ENCODE data around the gene RBM20.
"Not testable (repeated sequence)": the region's sequence is repeated elsewhere in the genome, so short reads cannot be mapped to it uniquely, and the experiment has no call there.

Gene RBM20

DNA sequence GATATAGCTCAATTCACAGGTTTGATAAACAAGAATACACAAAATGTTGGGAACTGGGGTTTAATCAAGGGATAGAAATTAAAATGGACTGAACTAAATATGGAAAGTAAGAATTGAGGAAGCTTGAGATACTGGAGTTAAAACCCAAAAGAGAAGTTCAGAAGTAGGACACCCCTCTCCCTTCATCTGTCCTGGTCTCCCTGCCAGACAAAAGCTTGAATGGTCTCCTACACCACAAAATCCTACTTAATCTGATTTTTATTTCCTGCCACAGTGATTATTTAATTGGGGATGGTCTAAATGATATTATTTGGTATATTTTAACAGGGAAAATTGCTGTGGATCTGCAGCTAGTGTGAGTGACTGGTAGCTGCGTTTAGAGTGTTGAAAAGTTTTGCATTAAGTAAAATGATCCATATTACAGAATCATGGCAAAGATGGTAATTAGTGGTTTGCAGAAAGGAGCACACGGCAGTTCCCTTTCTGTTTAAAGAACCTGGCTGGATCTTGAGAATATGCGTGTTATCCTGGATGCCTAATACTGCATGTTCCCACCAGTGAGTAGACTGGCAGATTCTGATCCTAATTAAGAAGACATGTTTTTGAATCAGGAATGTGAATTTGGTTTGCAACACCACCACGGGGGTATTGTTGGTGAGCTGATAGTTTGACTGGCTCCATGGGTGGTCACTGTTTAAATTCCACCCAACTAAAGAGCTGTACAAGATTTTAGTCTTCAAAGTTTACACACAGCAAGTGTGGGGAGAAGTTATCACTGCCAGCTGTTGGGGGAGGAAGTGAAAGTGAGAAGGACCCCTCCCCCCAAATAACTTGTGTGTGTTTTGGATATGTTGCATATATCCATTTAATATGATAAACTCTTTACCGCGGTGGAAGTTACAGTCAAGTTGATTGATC, 5.5 kb downstream of the RBM20 start:
- no peak for DNase-seq

DNA sequence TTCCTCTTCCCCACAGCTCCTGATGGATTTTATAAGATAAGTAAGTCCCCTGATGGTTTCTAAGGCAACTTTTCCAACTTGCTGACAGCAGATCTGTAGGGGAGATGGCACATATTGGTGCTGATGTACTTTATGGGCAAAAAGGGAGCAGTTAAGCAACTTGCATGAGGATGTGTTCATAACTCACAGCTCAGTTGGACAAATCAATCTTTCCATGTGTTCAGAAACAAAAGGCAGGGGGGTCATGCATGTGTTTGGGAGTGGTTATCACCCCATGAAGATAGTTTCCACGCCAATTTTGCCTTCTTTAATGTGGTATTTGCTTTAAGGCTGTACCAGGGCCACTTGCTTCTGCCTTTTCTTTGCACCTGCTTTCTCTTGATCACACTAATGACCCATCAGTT, 6.1 kb downstream of the RBM20 start:
- no peak for DNase-seq

DNA sequence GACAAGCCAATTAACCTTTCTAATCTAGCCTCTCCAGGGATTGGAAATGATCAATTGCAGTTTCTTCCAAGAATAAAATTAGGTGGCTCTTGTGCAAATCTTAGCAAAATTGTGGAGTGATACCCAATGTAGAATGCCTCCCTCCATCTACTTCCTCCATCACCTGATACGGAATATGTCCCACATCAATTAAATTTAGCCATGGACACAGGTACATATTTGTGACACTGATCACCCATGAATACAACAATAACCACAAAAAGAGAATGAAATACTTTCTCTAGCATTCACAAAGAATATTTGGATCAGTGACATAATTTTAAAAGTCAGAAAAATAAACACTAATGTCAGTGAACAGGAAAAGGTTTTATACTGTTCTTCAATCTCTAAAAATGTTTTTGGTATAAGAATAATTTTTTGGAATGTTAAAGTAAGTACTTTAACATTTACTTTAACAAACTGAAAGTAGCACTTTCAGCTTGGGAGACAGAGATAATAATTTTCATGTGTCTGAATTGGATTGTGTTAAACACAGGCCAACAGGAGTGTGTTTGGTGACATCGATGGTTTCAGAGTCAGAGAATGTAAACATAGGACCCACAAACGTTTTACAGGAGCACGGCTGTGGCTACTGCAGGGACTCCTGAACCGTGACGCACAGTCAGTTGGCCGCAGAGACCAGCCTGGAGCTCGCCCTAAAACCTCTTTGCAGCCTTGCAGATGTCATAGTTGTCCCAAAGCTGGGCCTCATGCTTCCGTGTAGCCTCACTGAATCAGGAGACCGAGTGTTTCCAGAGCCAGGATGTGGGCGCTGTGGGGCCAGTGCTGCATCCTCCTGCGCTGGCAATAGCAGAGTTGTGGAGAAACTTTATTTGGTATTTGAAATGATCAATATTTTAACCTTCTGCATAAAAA, 7.2 kb downstream of the RBM20 start:
- peak; percentile 37 for DNase-seq

DNA sequence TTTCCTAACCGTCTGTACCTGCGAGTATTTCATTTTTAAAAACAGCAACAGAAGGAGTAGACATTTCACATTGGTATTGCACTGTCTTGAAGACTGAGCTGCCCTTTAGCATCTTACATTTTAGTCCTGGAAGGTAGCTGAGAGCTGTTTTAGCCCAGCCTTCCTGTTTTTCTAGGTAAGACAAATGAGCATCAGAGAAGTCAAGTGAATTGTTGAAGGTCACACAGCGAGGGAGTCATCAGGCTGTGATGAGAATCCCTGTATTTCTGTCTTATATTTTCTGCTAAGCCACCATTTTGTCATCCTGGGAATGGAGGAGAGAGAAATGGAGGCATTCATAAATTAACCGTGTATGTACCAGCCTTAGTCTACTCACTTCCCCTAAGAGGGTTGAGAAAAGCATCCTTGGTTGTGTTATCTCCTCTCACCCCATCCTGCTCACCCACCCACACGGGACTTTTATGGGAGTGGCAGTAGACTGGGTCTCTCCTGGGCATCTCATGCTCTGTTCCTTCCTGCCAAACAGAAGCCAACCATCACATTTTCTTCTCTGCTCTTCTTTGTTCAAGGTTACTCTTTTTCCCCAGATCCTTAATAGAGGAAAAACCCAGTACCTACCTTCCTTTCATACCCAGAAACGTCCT, 8.5 kb downstream of the RBM20 start:
- no peak for DNase-seq

DNA sequence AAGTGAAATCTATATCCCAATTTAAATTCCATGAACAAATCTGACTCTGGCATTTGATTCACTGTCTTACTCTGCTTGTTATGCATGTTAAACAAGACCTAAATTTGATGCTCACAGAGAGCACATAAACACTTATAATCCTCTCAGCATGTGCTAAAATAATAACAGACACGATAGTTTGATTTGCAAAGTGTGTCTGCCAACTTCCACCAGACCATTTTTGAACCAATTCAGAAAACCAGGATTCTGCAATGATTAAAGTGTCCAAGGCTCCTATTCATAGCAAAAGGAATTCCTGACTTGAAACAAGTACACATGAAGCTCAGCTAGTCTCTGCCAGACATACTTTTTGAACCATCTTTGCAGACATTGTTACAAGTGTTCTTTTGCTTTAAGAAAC, 11.2 kb downstream of the RBM20 start:
- DNase-seq: no peak

DNA sequence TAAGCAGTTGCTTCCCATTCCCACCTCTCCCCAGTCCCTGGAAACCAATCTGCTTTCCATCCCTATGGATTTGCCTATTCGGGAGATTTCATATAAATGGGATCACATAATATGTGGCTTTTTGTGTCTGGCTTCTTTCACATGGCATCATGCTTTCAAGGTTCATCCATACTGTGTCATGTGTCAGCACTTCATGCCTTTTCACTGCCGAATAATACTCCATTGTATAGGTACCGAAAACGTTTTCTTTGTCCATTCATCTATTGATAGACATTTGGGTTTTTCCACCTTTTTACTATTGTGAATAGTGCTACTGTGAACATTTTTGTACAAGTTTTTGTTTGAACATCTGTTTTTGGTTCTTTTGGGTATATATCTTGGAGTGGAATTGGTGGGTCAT, 12.5 kb downstream of the RBM20 start:
- no peak for DNase-seq

DNA sequence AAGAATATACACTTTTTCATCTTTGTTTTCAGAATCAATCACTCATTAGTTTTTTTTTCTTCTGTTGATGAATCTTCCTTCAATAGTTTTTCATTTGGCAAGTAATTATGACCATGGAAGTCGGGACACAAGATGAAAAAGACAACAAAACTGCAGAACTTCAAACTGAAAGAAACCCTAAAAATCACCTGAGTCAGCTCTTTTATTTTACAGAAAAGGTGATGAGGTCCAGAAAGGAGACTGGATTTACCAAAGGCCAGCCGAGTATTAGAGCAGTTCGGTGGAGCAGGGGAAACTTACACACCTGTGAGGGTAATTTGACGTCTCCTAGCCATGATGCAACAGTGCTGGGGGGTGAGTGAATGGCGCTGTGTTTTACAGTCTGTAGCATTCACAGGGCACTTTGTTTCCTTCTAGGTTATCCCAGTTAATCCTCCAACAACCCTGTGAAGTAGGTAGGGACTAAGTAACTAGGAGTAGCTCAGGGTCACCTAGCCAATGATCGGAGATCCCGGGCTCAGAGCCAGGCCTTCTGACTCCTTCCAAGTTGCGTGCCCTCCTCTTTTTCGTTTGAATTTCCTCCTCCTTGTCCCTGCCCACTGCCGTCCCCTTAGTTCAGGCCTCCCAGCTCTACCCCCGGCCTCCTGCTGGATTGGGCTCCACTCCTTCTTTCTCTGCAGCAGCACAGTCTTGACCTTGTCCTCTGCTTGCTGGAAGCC, 14.0 kb downstream of the RBM20 start:
- DNase-seq: no peak

DNA sequence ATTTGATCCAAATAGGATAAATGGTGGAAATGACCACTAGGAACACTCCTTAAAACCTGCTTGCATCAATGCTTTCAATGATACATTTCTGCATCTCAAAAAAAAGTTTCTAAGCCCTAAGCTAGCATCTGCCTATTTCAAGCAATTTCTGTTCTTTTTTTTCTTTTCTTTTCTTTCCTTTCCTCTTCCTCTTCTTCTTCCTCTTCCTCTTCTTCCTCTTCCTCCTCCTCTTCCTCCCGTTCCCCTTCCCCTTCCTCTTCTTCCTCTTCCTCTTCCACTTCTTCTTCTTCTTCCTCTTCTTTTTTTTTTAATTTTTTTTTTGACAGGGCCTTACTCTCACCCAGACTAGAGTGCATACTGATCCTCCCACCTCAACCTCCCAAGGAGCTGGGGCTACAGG, 15.4 kb downstream of the RBM20 start:
- DNase-seq: no peak

DNA sequence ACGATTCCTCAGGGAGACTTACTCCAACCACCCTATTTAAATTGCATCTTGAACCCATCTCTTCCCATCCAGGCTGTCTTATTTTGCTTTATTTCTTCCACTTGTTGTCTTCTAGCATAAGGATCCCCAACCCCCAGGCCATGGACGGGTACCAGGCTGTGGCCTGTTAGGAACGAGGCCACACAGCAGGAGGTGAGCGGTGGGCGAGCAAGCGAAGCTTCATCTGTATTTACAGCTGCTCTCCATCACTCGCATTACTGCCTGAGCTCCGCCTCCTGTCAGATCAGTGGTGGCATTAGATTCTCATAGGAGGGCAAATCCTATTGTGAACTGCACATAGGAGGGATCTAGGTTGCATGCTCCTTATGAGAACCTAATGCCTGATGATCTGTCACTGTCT, 16.2 kb downstream of the RBM20 start:
- DNase-seq: not testable (repeated sequence)

DNA sequence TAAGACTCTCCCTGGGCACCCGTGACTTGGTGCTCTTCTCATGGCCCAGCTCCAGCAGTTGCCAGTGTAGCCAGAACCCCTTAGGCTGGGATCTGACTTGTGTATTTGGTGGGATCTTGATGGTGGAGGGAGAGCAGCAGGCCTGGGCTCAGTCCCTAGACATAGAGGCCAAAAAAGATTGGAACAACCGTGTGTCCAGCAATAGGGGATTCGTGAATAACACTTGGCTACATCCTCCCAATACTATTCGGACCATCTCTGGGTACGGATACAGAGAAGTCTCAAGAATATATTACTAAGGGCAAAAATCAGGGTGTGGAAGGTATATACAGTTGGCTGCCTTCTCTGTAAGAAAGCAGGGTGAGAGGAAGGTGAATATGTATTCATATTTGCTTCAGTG, 17.2 kb downstream of the RBM20 start:
- no peak for DNase-seq

DNA sequence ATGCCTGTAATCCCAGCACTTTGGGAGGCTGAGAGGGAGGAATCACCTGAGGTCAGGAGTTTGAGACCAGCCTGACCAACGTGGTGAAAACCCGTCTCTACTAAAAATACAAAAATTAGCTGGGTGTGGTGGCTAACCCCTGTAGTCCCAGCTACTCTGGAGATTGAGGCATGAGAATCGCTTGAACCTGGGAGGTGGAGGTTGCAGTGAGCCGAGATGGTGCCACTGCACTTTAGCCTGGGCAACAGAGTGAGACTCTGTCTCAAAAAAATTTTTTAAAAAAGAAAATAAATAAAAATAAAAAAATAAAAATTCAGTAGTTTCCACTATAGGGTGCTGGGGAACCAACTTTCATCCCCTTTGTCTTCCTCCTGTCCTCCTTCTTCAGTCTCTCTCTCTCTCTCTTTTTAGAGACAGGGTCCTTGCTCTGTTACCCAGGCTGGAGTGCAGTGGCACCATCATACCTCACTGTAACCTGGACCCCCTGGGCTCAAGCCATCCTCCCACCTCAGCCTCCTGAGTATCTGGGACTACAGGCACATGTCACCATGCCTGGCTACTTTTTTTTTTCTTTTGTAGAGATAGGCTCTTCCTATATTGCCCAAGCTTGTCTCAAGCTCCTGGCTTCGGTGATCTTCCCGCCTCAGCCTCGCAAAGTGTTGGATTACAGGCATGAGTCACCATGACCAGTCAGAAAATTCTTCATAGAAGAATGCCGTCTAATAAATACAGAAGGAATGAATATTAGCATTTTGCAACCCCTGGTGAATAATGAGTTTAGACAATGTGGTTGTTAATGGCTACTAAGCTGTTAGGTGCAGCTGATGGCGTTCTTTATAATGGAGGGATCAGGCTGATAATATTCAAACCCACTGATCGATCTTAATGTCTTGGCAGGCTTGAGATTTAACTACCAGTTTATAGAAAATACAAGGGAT, 20.6 kb downstream of the RBM20 start:
- no peak for DNase-seq

DNA sequence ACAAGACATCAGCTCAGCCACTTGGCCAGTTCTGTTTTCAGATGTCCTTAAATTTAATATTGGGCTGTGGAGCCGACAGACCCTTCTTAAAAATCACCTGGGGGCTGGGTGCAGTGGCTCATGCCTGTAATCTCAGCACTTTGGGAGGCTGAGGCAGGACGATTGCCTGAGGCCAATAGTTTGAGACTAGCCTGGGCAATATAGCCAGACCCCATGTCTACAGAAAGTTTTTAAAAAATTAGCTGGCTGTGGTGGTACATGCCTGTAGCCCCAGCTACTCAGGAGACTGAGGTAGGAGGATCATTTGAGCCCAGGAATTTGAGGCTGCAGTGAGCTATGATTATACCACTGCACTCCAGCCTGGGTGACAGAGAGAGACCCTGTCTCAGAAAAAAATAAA, 22.1 kb downstream of the RBM20 start:
- not testable (repeated sequence) for DNase-seq

DNA sequence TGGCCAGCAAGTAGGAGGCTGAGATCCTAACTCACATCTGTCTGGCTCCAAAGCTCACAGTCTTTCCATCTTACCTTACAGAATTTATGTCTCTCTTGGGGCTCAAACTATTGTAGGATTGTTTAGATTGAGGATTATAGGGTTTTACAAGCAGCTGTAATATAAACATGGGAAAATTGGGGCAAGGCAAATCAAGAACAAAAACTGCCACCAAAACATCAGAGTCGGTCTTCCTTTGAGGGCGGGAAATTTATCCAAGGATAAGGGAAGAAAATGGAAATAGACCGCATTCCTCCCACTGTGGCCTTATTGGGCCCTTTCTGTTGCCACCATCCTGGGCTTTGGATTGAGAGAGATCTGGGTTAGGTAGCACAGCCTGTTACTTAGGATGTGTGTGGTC, 22.5 kb downstream of the RBM20 start:
- DNase-seq: no peak

DNA sequence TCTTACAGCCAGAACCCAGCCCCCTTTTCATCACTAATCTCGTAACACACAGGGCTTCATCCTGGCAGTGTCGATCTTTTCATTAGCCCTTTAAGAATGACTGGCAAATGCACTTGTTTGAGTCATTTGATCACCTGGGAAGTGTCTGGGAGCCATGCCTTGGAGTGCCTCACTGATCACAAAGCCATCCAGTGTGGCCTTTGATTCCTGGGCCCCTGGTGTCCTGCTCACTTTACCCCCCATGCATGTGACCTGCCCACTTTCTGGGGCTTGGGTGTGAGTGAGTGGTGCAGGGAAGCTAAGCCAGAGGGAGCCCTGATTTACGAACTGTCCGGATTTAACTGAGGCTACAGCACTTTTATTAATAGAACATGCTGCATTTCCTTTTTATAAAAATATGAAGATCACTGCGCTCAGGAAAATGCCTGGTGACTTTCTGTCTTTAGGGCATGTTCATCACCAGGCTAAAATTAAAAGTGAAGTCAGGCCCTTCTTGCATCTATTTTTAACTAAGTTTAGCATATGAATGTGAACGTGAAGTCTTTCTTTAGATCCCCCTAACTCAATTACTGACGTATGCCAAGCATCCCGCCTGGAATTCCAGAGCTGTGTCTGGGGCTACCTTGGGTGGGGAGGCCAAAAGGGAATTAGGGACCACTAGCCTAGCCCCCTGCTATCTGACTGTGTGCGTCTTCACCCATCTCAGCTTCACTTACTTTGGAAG, 23.6 kb downstream of the RBM20 start:
- no peak for DNase-seq

DNA sequence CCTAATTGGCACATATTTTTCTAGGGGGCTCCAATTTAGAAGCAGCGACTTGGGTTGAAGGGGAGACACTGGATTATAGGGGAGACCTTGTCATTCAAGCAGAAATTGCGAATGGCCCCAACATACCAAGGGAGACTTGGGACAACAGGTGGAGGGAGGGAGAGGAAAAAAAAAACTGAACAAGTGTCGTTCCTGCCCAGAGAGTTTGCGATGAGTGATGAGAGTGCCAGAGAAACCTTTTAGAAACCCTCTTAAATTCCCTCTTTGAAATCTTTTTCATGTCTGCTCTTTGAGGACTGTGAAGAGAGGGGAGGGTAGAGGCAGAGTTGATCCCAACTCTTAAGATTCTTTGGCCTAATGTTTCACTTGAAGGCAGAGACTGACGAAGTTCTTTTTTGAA, 24.3 kb downstream of the RBM20 start:
- no peak for DNase-seq

DNA sequence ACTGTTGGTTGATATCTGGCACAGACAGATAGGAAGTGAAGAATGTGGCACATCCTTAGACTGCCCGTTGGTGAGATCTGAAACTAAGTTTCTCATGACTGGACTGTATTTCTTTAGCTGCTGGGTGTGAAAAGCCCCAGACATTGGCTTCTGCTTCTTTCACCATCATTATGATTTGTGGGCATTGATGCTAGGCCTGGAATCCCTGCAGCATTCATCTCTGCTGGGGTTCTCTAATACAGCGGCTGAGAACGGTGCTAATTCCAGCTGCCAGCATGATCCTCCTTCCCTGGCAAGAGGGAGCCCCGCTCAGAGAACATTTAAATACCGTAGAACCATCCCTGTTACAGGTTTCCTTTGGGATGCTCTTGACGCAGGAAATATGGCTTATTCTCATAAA, 26.2 kb downstream of the RBM20 start:
- DNase-seq: no peak

DNA sequence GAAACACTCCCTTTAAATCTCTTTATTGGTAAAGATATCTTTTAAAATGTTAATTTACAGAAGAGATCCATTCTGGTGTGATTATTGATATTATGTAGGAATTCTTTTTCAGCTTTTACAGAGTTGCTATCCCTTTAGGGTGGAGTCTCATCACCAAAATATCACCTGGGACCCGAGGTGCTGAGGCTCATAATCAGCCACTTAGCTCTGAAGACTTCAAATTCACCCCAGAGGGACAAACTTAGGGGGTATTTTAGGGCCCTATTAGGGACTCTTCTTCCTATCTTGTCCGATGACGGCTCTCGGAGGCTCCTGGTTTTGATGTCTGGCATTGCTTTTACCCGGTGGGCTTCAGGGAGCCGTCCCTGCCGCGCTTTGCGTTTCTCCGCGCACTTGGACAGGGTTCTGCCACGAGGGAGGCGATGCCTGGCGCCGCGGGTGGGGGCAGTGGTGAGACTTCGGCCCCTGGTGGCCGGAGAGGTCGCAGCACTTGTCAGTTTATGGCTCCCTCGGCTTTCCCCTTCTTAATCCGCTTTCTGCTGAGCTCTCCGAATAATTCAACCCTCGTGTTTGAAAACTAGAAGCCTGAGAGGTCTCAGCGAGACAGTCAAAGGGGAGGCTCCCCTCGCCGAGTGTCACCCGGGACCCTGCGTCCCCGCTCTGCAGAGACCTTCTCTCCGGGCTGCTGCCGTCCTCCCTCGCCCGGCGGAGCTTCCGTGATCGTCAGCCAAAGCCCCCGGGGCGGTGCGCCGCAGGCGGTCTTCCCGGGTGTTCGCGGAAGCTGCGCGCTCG, 27.8 kb downstream of the RBM20 start:
- DNase-seq: peak; percentile 86

DNA sequence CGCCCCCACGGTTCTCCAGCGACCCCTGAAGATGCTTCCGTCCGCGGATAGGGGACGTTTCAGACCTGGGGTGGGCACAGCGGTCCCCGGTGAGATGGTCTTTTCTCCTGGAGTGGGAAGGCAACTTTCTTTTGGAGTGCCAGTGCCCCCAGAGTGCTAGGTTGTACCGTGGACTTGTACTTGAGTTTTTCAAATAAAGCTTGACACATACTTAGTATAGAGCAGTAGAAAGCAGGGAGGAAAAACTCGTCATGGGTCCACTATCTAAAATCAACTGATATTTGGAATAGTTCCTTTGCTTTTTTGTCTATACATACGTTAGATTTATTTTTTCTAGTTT, 28.4 kb downstream of the RBM20 start:
- DNase-seq: no peak

DNA sequence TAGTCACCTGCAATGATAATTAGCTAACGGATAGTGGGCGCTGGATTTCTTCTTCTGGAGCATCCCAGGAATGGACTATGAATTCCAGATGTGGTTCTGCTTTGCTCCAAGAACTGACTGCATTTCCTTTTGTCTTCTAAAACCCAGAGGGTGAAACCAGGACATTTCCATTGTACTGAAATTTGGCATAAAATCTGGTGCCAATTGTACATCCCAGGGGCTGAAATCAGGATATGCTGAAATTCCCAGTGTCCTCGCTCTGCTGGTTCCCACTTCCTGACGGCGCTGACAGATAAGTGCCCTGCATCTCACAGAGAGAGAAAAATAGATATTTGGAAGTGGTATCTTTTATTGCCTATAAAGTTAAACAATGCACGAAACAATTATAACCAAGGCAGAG, 31.9 kb downstream of the RBM20 start:
- DNase-seq: no peak
